Measurements from ENCODE around the gene SCML1.

- no peak for TF ChIP-seq CTCF (conservative IDR thresholded peaks at IDR 0.05 in 1 of 2, IDR thresholded peaks at IDR 0.05 in 1 of 2; ENCODE audit: low read depth in 1 of 2, low read length in 2 of 2)
- no peak for TF ChIP-seq EZH2 (IDR thresholded peaks at IDR 0.05; ENCODE audit: low read length, missing control alignments)
These were observed 11.4 kb downstream of the SCML1 start for GRCh38 chrX:17748684-17749083.

Measured in fibroblast of lung (primary cell).